ENCODE results near the gene SUPT6H. TPM values are rescaled to one million over a fixed set of nuclear protein-coding genes. Genes with fewer than 3 reads are reported as not detected.

Gene SUPT6H
- total and polyA plus RNA-seq, 2 donors (not counting 3 experiments of a cell fraction or from before 2014, with no cell fraction given), result 33.9 to 79.2 TPM

GRCh38 chr17:28737316-28737715, 75.3 kb downstream of the SUPT6H start:
- POLR2A ChIA-PET, result no interaction called here
- CTCF ChIA-PET, result interaction anchor here (1.2 kb wide), 1 partner anchor 10 kb away, joined by 3 read pairs; no protein-coding TSS in a partner anchor
- Histone ChIP-seq H3K4me2 (ENCODE audit: insufficient read depth, low read length) (no peak overlapping the region), H3K79me2 (ENCODE audit: control insufficient read depth, insufficient read depth, low read length) (no peaks in the 10 kb centered on the region), H2AFZ (ENCODE audit: low read depth, low read length) (no peak overlapping the region), H3K9me3 (replicated peaks; ENCODE audit: control insufficient read depth, insufficient read depth, low read length) (no peaks in the 10 kb centered on the region), H3K27me3 (ENCODE audit: control insufficient read depth in 2 of 2, insufficient read depth in 2 of 2, low read length in 2 of 2) (no peaks in the 10 kb centered on the region), H4K20me1 (replicated peaks; ENCODE audit: control insufficient read depth, extremely low read depth, insufficient read depth, low read length) (no peaks in the 10 kb centered on the region), H3K9me1 (replicated peaks; ENCODE audit: control insufficient read depth, extremely low read depth, insufficient read depth, low read length) (no peaks in the 10 kb centered on the region), H3K4me3 (replicated peaks in 1 of 3; ENCODE audit: insufficient read depth in 1 of 3, low read depth in 1 of 3, low read length in 3 of 3) (no peak overlapping the region), H3K36me3 (ENCODE audit: control insufficient read depth in 2 of 2, extremely low read depth in 1 of 2, insufficient read depth in 2 of 2, low read length in 2 of 2) (no peaks in the 10 kb centered on the region), H3K27ac (ENCODE audit: insufficient read depth, low read depth, low read length) (no peak overlapping the region), H3K9ac (replicated peaks; ENCODE audit: extremely low read depth, insufficient read depth, low read length) (no peak overlapping the region), H3K4me1 (ENCODE audit: control insufficient read depth, extremely low read depth, insufficient read depth, low read length) (no peaks in the 10 kb centered on the region)
- no TSS peak for BruUV-seq (replicated peaks)
- intact Hi-C loops (cut with micrococcal nuclease) (no loop called here), dilution Hi-C loops (cut with MboI; ENCODE audit: extremely low pct_ligation_motif_present, low sequenced_read_pairs) (no loop called here)
- DNase-seq (ENCODE audit: low read depth, low spot score) (no peak), FAIRE-seq (no peak)
- no peak for TF ChIP-seq JUN (IDR thresholded peaks at IDR 0.05; ENCODE audit: borderline replicate concordance, insufficient read depth, insufficient read length, low read depth)
- no peak for TF ChIP-seq POLR2AphosphoS5 (IDR thresholded peaks at IDR 0.05; ENCODE audit: insufficient read depth, low read depth, low read length)
- TF ChIP-seq EZH2 (IDR thresholded peaks at IDR 0.05; ENCODE audit: borderline replicate concordance, low read depth, low read length, severe bottlenecking), result no peak
- TF ChIP-seq MYC (IDR thresholded peaks at IDR 0.05; ENCODE audit: low read depth, low read length), result no peak
- no peak for TF ChIP-seq GATA2 (IDR thresholded peaks at IDR 0.05; ENCODE audit: insufficient read depth, insufficient read length, low read depth, low read length)
- no peak for TF ChIP-seq CTCF (IDR thresholded peaks at IDR 0.05; ENCODE audit: extremely low read depth in 1 of 2, insufficient read depth in 1 of 2, low read depth in 1 of 2, low read length in 2 of 2)
- TF ChIP-seq POLR2A (IDR thresholded peaks at IDR 0.05; ENCODE audit: low read depth, low read length), result no peak
- no peak for TF ChIP-seq FOS (IDR thresholded peaks at IDR 0.05; ENCODE audit: borderline replicate concordance, insufficient read depth, low read length)
- no peak for TF ChIP-seq MAX (IDR thresholded peaks at IDR 0.05; ENCODE audit: insufficient read depth, insufficient read length)

Measured in endothelial cell of umbilical vein (primary cell).